Fibroblast of the conjunctiva (primary cell): ENCODE measurements around the gene LDLRAD4.

Source experiments
- DNase-seq: peaks from one replicate; pipeline ENCODE4 v3.0.0-alpha.2; 2010; ENCODE audit warnings: low read depth

LDLRAD4 gene

GRCh38 chr18:13387855-13388548 is 169.4 kb downstream of the LDLRAD4 start:
- no peak for DNase-seq

GRCh38 chr18:13388586-13389490 is 170.3 kb downstream of the LDLRAD4 start:
- no peak for DNase-seq

GRCh38 chr18:13389491-13390131 is 171.1 kb downstream of the LDLRAD4 start:
- no peak for DNase-seq

- no peak for DNase-seq
Observed at GRCh38 chr18:13390196-13390595, 171.6 kb downstream of the LDLRAD4 start.

- DNase-seq = no peak
Observed at GRCh38 chr18:13390711-13391110, 172.2 kb downstream of the LDLRAD4 start.

- no peak for DNase-seq
Observed at GRCh38 chr18:13392029-13392750, 173.6 kb downstream of the LDLRAD4 start.

- no peak for DNase-seq
Observed at GRCh38 chr18:13392899-13393298, 174.3 kb downstream of the LDLRAD4 start.

GRCh38 chr18:13393338-13393737 is 174.8 kb downstream of the LDLRAD4 start:
- DNase-seq = no peak

- no peak for DNase-seq
Observed at GRCh38 chr18:13394801-13395200, 176.2 kb downstream of the LDLRAD4 start.

- DNase-seq = no peak
Observed at GRCh38 chr18:13395577-13395976, 177.0 kb downstream of the LDLRAD4 start.

- DNase-seq = no peak
Observed at GRCh38 chr18:13397504-13398163, 179.1 kb downstream of the LDLRAD4 start.

GRCh38 chr18:13398631-13399030 is 180.1 kb downstream of the LDLRAD4 start:
- DNase-seq = no peak

- DNase-seq = no peak
Observed at GRCh38 chr18:13399511-13399910, 181.0 kb downstream of the LDLRAD4 start.

GRCh38 chr18:13400636-13401315 is 182.2 kb downstream of the LDLRAD4 start:
- DNase-seq = no peak

GRCh38 chr18:13401404-13401803 is 182.8 kb downstream of the LDLRAD4 start:
- no peak for DNase-seq

- DNase-seq = no peak
Observed at GRCh38 chr18:13401826-13402225, 183.3 kb downstream of the LDLRAD4 start.

- no peak for DNase-seq
Observed at GRCh38 chr18:13403786-13404549, 185.4 kb downstream of the LDLRAD4 start.

- no peak for DNase-seq
Observed at GRCh38 chr18:13405305-13406038, 186.9 kb downstream of the LDLRAD4 start.

GRCh38 chr18:13406049-13406615 is 187.6 kb downstream of the LDLRAD4 start:
- no peak for DNase-seq
